H9 (cell line): ENCODE data around the gene UPK3A. TPM values are rescaled to one million over a fixed set of nuclear protein-coding genes. Genes with fewer than 3 reads are reported as not detected.

Experiments
- DNase-seq: peaks from one replicate; pipeline ENCODE4 v3.0.0-alpha.2; 2017
- H2AFZ ChIP-seq: one replicate; pipeline ENCODE4 v1.6.1; 2013; ENCODE audit warnings: mild to moderate bottlenecking, low read length, control low read depth, moderate library complexity
- H2AK5ac ChIP-seq: 2 replicates; pipeline ENCODE4 v1.6.1; 2013; ENCODE audit warnings: low read length, control low read depth, mixed read lengths; ENCODE audit not compliant: insufficient read length
- H2BK120ac ChIP-seq: one replicate; pipeline ENCODE4 v1.6.1; 2013; ENCODE audit warnings: low read depth, mild to moderate bottlenecking, low read length, control low read depth, inconsistent platforms; ENCODE audit not compliant: poor library complexity, severe bottlenecking
- H2BK12ac ChIP-seq: 2 replicates; pipeline ENCODE4 v1.6.1; 2013; ENCODE audit warnings: low read length, control low read depth, mixed read lengths, low read depth; ENCODE audit not compliant: insufficient read length
- H2BK15ac ChIP-seq: 2 replicates; pipeline ENCODE4 v1.6.1; 2013; ENCODE audit warnings: low read depth, low read length, control low read depth
- H2BK20ac ChIP-seq: one replicate; pipeline ENCODE4 v1.6.1; 2013; ENCODE audit warnings: low read depth, mild to moderate bottlenecking, low read length, control low read depth, inconsistent platforms; ENCODE audit not compliant: poor library complexity, severe bottlenecking
- H2BK5ac ChIP-seq: 2 replicates; pipeline ENCODE4 v1.6.1; 2013; ENCODE audit warnings: low read length, control low read depth, mixed read lengths; ENCODE audit not compliant: insufficient read length
- H3K14ac ChIP-seq: 2 replicates; pipeline ENCODE4 v1.6.1; 2013; ENCODE audit warnings: low read length, control low read depth; ENCODE audit not compliant: insufficient read depth
- H3K18ac ChIP-seq: 2 replicates; pipeline ENCODE4 v1.6.1; 2013; ENCODE audit warnings: low read depth, mild to moderate bottlenecking, mixed read lengths, low read length, control low read depth; ENCODE audit not compliant: insufficient read length
- H3K23ac ChIP-seq: 2 replicates; pipeline ENCODE4 v1.6.1; 2013; ENCODE audit warnings: low read length, control low read depth, mixed read lengths, low read depth; ENCODE audit not compliant: insufficient read length
- H3K23me2 ChIP-seq: 2 replicates; pipeline ENCODE4 v1.6.1; 2013; ENCODE audit warnings: low read depth, mild to moderate bottlenecking, mixed read lengths, low read length, control low read depth; ENCODE audit not compliant: insufficient read length, poor library complexity, severe bottlenecking
- H3K27ac ChIP-seq: 2 replicates; pipeline ENCODE4 v1.5.1; 2013; ENCODE audit warnings: low read length, control low read depth, mixed read lengths, low read depth; ENCODE audit not compliant: insufficient read length
- H3K27me3 ChIP-seq: 2 replicates; pipeline ENCODE4 v1.6.1; 2013; ENCODE audit warnings: low read length, control low read depth, inconsistent platforms; ENCODE audit not compliant: insufficient read depth
- H3K4ac ChIP-seq: 2 replicates; pipeline ENCODE4 v1.6.1; 2013; ENCODE audit warnings: low read depth, mild to moderate bottlenecking, control low read depth, inconsistent platforms, low read length, moderate library complexity
- H3K4me1 ChIP-seq: 2 replicates; pipeline ENCODE4 v1.6.1; 2013; ENCODE audit warnings: low read length, control low read depth, inconsistent platforms; ENCODE audit not compliant: insufficient read depth
- H3K4me2 ChIP-seq: 2 replicates; pipeline ENCODE4 v1.6.1; 2013; ENCODE audit warnings: low read length, control low read depth, mixed read lengths; ENCODE audit not compliant: insufficient read length, insufficient read depth
- H3K56ac ChIP-seq: 2 replicates; pipeline ENCODE4 v1.6.1; 2013; ENCODE audit warnings: low read depth, mild to moderate bottlenecking, mixed read lengths, low read length, control low read depth; ENCODE audit not compliant: insufficient read length
- H3K79me1 ChIP-seq: 2 replicates; pipeline ENCODE4 v1.6.1; 2013; ENCODE audit warnings: low read depth, mild to moderate bottlenecking, moderate library complexity, low read length, control low read depth, inconsistent platforms; ENCODE audit not compliant: insufficient read depth, poor library complexity, severe bottlenecking
- H3K79me2 ChIP-seq: 2 replicates; pipeline ENCODE4 v1.6.1; 2013; ENCODE audit warnings: low read length, control low read depth, inconsistent platforms; ENCODE audit not compliant: insufficient read depth
- H3K9ac ChIP-seq: 2 replicates; pipeline ENCODE4 v1.6.1; 2013; ENCODE audit warnings: low read length, control low read depth, mixed read lengths; ENCODE audit not compliant: insufficient read length; ENCODE audit errors: extremely low read depth
- H3K9me3 ChIP-seq: one replicate; pipeline ENCODE4 v1.6.1; 2013; ENCODE audit warnings: low read depth, low read length, inconsistent platforms; ENCODE audit not compliant: control insufficient read depth
- H3T11ph ChIP-seq: one replicate; pipeline ENCODE4 v1.6.1; 2013; ENCODE audit warnings: mild to moderate bottlenecking, low read length, control low read depth, inconsistent platforms
- H4K20me1 ChIP-seq: one replicate; pipeline ENCODE4 v1.6.1; 2013; ENCODE audit not compliant: control insufficient read depth, insufficient read length, insufficient read depth
- H4K5ac ChIP-seq: 2 replicates; pipeline ENCODE4 v1.6.1; 2013; ENCODE audit warnings: low read depth, mild to moderate bottlenecking, mixed read lengths, low read length, control low read depth; ENCODE audit not compliant: insufficient read length
- H4K8ac ChIP-seq: replicated peaks from 2 replicates; pipeline ENCODE4 v1.6.1; 2013; ENCODE audit warnings: low read length, control low read depth, mixed read lengths, low read depth; ENCODE audit not compliant: insufficient read length
- H4K91ac ChIP-seq: 2 replicates; pipeline ENCODE4 v1.6.1; 2013; ENCODE audit warnings: low read depth, mild to moderate bottlenecking, moderate library complexity, mixed read lengths, low read length, control low read depth; ENCODE audit not compliant: insufficient read length
- H3K27ac Mint-ChIP-seq, 3 experiments: 2 replicates in 2 of 3; 3 replicates in 1 of 3; pipeline ENCODE4 v1.8.0; 2020 to 2021; ENCODE audit warnings: mixed read lengths in 3 of 3, mild to moderate bottlenecking in 1 of 3, moderate library complexity in 1 of 3
- H3K27me3 Mint-ChIP-seq: 2 replicates; pipeline ENCODE4 v1.8.0; 2021; ENCODE audit warnings: low read depth, mild to moderate bottlenecking, moderate library complexity, mixed read lengths
- H3K36me3 Mint-ChIP-seq, 3 experiments: 2 replicates in 2 of 3; 3 replicates in 1 of 3; pipeline ENCODE4 v1.8.0; 2020 to 2021; ENCODE audit warnings: low read depth in 3 of 3, mixed read lengths in 3 of 3; ENCODE audit not compliant: insufficient read depth in 1 of 3
- H3K4me1 Mint-ChIP-seq, 2 experiments: 2 replicates each; pipeline ENCODE4 v1.8.0; 2020; ENCODE audit warnings: mixed read lengths in 2 of 2
- H3K4me3 Mint-ChIP-seq, 2 experiments: 2 replicates in 1 of 2; 3 replicates in 1 of 2; pipeline ENCODE4 v1.8.0; 2020 to 2021; ENCODE audit warnings: mild to moderate bottlenecking in 2 of 2, mixed read lengths in 2 of 2, moderate library complexity in 1 of 2
- H3K9me3 Mint-ChIP-seq, 2 experiments: 2 replicates in 1 of 2; 3 replicates in 1 of 2; pipeline ENCODE4 v1.8.0; 2020; ENCODE audit warnings: mild to moderate bottlenecking in 2 of 2, mixed read lengths in 2 of 2, moderate library complexity in 1 of 2
- WGBS: extraction: QIAGEN DNeasy Blood & Tissue Kit; methylation state at CpG from one replicate; pipeline ENCODE4 v1.1.7; 2013; ENCODE audit warnings: missing lambda C conversion rate, low lambda C conversion rate, mixed read lengths; ENCODE audit not compliant: insufficient read length; ENCODE audit errors: extremely low coverage; 5-methylcytosine and 5-hydroxymethylcytosine counted together
- total RNA-seq: library from RNA; stranded (reverse); gene quantifications from 2 replicates; pipeline ENCODE4 v1.2.1, GENCODE V29; 2021
- TF ChIP-seq, protein P1 (sequence below): fragments of 200-600 bp; sonication (generic); conservative IDR thresholded peaks from 3 replicates; pipeline ENCODE4 v1.8.0; 2021; ENCODE audit warnings: antibody characterized with exemption, mild to moderate bottlenecking

Gene UPK3A
- total RNA-seq, 1 experiment from 2014 or later = not detected

GRCh38 chr22:45320357-45320976 is 35.7 kb downstream of the UPK3A start:
- Histone ChIP-seq H4K5ac (no peak overlapping the region), H3K4me2 (no peak overlapping the region), H2BK12ac (no peak overlapping the region), H3K4ac (no peak overlapping the region), H3K4me1 (no peaks in the 10 kb centered on the region; the same call in 1 of the 2 replicates), H3K27me3 (no peaks in the 10 kb centered on the region), H3K27ac (no peak overlapping the region), H2BK120ac (no peak overlapping the region), H3T11ph (no peak overlapping the region), H2BK5ac (no peak overlapping the region), H3K14ac (no peak overlapping the region), H3K56ac (no peak overlapping the region), H2AFZ (no peak overlapping the region), H4K91ac (no peak overlapping the region), H2BK20ac (no peak overlapping the region), H3K18ac (no peak overlapping the region), H3K79me1 (peaks cover 5% of the 10 kb centered on the region), H3K79me2 (no peaks in the 10 kb centered on the region), H4K8ac (no peak overlapping the region), H4K20me1 (no peaks in the 10 kb centered on the region), H2BK15ac (no peak overlapping the region), H3K9me3 (no peaks in the 10 kb centered on the region), H3K23ac (no peak overlapping the region), H2AK5ac (no peak overlapping the region), H3K23me2 (no peaks in the 10 kb centered on the region), H3K9ac (no peak overlapping the region)
- Mint-ChIP-seq H3K4me3 (no peak overlapping the region), H3K36me3 (peaks cover 16 to 33% (median 27%) of the 10 kb centered on the region in 3 experiments; a peak in 6 of 7 replicates), H3K27ac (peak overlapping the region in 1 of 3 experiments; percentile 27; a peak in 1 of 7 replicates), H3K4me1 (peaks cover 21 to 25% of the 10 kb centered on the region in 2 experiments), H3K9me3 (no peaks in the 10 kb centered on the region), H3K27me3 (no peaks in the 10 kb centered on the region)
- WGBS = no CpG with 5 or more reads among the region's 9 CpGs
- DNase-seq = no peak
- TF ChIP-seq, protein P1, sequence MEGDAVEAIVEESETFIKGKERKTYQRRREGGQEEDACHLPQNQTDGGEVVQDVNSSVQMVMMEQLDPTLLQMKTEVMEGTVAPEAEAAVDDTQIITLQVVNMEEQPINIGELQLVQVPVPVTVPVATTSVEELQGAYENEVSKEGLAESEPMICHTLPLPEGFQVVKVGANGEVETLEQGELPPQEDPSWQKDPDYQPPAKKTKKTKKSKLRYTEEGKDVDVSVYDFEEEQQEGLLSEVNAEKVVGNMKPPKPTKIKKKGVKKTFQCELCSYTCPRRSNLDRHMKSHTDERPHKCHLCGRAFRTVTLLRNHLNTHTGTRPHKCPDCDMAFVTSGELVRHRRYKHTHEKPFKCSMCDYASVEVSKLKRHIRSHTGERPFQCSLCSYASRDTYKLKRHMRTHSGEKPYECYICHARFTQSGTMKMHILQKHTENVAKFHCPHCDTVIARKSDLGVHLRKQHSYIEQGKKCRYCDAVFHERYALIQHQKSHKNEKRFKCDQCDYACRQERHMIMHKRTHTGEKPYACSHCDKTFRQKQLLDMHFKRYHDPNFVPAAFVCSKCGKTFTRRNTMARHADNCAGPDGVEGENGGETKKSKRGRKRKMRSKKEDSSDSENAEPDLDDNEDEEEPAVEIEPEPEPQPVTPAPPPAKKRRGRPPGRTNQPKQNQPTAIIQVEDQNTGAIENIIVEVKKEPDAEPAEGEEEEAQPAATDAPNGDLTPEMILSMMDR = no peak
